ENCODE measurements around the gene CADPS2. TPM values are rescaled to one million over a fixed set of nuclear protein-coding genes. Genes with fewer than 3 reads are reported as not detected.
A peak's percentile ranks its signal among the peaks of the same experiment; 100 is the strongest.

The CADPS2 gene
- total and polyA plus RNA-seq, 4 donors = 16.0 to 76.7 (median 27.7) TPM

DNA sequence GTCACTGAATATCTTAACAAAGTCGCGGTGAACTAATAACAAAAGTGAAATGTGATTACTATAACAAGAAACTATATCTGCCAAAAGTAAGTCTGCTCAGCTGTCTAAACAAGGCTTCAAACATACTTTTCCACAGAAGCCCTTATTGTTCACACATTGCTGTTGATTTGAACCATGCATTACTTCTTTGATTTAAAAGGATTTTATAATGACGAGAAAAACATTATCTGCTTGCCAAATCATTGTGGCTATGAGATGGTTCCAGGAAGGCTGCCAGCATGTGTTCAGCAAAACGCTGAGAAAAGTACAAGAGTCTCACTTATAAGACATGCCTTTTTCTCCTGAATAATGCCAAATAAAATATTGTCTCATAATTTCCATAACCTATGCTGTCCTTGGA, 211.8 kb downstream of the CADPS2 start:
- no peaks in the 10 kb centered on the region for H3K9me3 ChIP-seq (ENCODE audit: control insufficient read depth in 4 of 4, insufficient read depth in 3 of 4, low read length in 3 of 4)
- ATAC-seq (ENCODE audit: insufficient read depth, low FRiP score) (no peak), DNase-seq (peak; percentile 58 to 92 (median 87))
- H3K27me3 ChIP-seq (ENCODE audit: control insufficient read depth in 3 of 3, insufficient read depth in 3 of 3, low read length in 2 of 3) = no peaks in the 10 kb centered on the region
- no peak overlapping the region for H3K27ac ChIP-seq (ENCODE audit: low read depth in 1 of 2, low read length in 1 of 2)
- no peak overlapping the region for H3K9ac ChIP-seq (ENCODE audit: insufficient read depth in 1 of 2, low read length in 2 of 2)
- H3K4me3 ChIP-seq = no peak overlapping the region
- TF ChIP-seq, protein P1, sequence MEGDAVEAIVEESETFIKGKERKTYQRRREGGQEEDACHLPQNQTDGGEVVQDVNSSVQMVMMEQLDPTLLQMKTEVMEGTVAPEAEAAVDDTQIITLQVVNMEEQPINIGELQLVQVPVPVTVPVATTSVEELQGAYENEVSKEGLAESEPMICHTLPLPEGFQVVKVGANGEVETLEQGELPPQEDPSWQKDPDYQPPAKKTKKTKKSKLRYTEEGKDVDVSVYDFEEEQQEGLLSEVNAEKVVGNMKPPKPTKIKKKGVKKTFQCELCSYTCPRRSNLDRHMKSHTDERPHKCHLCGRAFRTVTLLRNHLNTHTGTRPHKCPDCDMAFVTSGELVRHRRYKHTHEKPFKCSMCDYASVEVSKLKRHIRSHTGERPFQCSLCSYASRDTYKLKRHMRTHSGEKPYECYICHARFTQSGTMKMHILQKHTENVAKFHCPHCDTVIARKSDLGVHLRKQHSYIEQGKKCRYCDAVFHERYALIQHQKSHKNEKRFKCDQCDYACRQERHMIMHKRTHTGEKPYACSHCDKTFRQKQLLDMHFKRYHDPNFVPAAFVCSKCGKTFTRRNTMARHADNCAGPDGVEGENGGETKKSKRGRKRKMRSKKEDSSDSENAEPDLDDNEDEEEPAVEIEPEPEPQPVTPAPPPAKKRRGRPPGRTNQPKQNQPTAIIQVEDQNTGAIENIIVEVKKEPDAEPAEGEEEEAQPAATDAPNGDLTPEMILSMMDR (IDR thresholded peaks at IDR 0.05; ENCODE audit: control extremely low read depth, extremely low read depth) = no peak
- peaks cover 0 to 17% (median 5%) of the 10 kb centered on the region in 5 donors for H3K4me1 ChIP-seq (ENCODE audit: control insufficient read depth in 5 of 5, insufficient read depth in 5 of 5, low read length in 5 of 5)
- WGBS, 2 donors = 29 to 68% methylated on average over 4 of the region's 4 CpGs
- peaks cover 0 to 1% (median 0%) of the 10 kb centered on the region in 4 donors for H3K36me3 ChIP-seq (ENCODE audit: control insufficient read depth in 4 of 4, insufficient read depth in 4 of 4, low read length in 4 of 4)

GRCh38 chr7:122673951-122674350, 212.3 kb downstream of the CADPS2 start:
- DNase-seq = no peak
- TF ChIP-seq, protein P1 (IDR thresholded peaks at IDR 0.05; ENCODE audit: control extremely low read depth, extremely low read depth) = no peak
- Histone ChIP-seq H3K27me3 (ENCODE audit: control insufficient read depth in 3 of 3, insufficient read depth in 3 of 3, low read length in 2 of 3) (no peaks in the 10 kb centered on the region), H3K36me3 (ENCODE audit: control insufficient read depth in 4 of 4, insufficient read depth in 4 of 4, low read length in 4 of 4) (peaks cover 0 to 1% (median 0%) of the 10 kb centered on the region in 4 donors), H3K27ac (ENCODE audit: low read depth in 1 of 2, low read length in 1 of 2) (no peak overlapping the region), H3K9me3 (ENCODE audit: control insufficient read depth in 4 of 4, insufficient read depth in 3 of 4, low read length in 3 of 4) (no peaks in the 10 kb centered on the region), H3K4me3 (no peak overlapping the region), H3K9ac (ENCODE audit: insufficient read depth in 1 of 2, low read length in 2 of 2) (no peak overlapping the region), H3K4me1 (ENCODE audit: control insufficient read depth in 5 of 5, insufficient read depth in 5 of 5, low read length in 5 of 5) (peaks cover 0 to 17% (median 5%) of the 10 kb centered on the region in 5 donors)
- ATAC-seq (ENCODE audit: insufficient read depth, low FRiP score) = no peak
- WGBS, 2 donors = 97% methylated on average over 21 of the region's 21 CpGs

DNA sequence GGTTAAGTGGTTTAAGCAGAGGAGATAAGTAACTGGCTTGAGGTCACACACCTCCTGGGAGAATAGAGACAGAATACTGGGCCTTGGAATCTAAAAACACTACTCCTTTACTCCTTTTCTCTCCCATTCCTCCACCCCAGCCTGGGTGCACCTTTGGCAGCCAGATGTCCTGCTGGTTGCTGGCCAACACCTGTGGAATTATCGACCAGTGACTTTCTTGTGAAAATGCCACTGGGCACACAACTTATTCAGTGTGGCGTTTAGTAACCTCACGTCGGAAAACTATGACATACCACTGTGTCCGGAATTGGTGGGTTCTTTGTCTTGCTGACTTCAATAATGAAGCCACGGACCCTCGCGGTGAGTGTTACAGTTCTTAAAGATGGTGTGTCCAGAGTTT, 213.7 kb downstream of the CADPS2 start:
- H3K27me3 ChIP-seq (ENCODE audit: control insufficient read depth in 3 of 3, insufficient read depth in 3 of 3, low read length in 2 of 3) = no peaks in the 10 kb centered on the region
- no peak overlapping the region for H3K4me3 ChIP-seq
- DNase-seq = no peak
- ATAC-seq (ENCODE audit: insufficient read depth, low FRiP score) = no peak
- peaks cover 0 to under 1% (median 0%) of the 10 kb centered on the region in 4 donors for H3K36me3 ChIP-seq (ENCODE audit: control insufficient read depth in 4 of 4, insufficient read depth in 4 of 4, low read length in 4 of 4)
- WGBS, 2 donors = 94 to 97% methylated on average over 8 of the region's 8 CpGs
- no peak overlapping the region for H3K9ac ChIP-seq (ENCODE audit: insufficient read depth in 1 of 2, low read length in 2 of 2)
- H3K9me3 ChIP-seq (ENCODE audit: control insufficient read depth in 4 of 4, insufficient read depth in 3 of 4, low read length in 3 of 4) = no peaks in the 10 kb centered on the region
- TF ChIP-seq, protein P1 (IDR thresholded peaks at IDR 0.05; ENCODE audit: control extremely low read depth, extremely low read depth) = no peak
- H3K27ac ChIP-seq (ENCODE audit: low read depth in 1 of 2, low read length in 1 of 2) = no peak overlapping the region
- H3K4me1 ChIP-seq (ENCODE audit: control insufficient read depth in 5 of 5, insufficient read depth in 5 of 5, low read length in 5 of 5) = peaks cover 0 to 17% (median 5%) of the 10 kb centered on the region in 5 donors

DNA sequence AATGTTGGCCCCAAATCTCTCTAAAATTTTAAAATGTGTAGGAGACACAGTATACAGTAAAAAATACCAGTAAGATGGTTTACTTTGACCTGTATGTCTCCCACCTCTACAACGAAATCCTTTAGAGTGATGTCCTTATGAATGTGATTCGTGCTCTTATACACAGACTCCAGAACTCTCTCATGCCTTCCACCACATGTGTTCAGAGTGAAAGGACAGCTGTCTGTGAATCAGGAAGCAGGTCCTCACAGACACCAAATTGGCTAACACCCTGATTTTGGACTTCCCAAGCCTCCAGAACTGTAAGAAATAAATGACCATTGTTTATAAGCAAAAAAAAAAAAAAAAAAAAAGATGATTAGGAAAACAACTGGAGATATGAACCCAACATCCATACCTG, 222.5 kb downstream of the CADPS2 start:
- peaks cover 0 to 2% (median 0%) of the 10 kb centered on the region in 5 donors for H3K4me1 ChIP-seq (ENCODE audit: control insufficient read depth in 5 of 5, insufficient read depth in 5 of 5, low read length in 5 of 5)
- ATAC-seq (ENCODE audit: insufficient read depth, low FRiP score) = no peak
- H3K27ac ChIP-seq (ENCODE audit: low read depth in 1 of 2, low read length in 1 of 2) = no peak overlapping the region
- 76 to 84% methylated on average over 2 of the region's 2 CpGs for WGBS, 2 donors
- no peaks in the 10 kb centered on the region for H3K9me3 ChIP-seq (ENCODE audit: control insufficient read depth in 4 of 4, insufficient read depth in 3 of 4, low read length in 3 of 4)
- H3K27me3 ChIP-seq (ENCODE audit: control insufficient read depth in 3 of 3, insufficient read depth in 3 of 3, low read length in 2 of 3) = no peaks in the 10 kb centered on the region
- DNase-seq = no peak
- H3K4me3 ChIP-seq = no peak overlapping the region
- no peak overlapping the region for H3K9ac ChIP-seq (ENCODE audit: insufficient read depth in 1 of 2, low read length in 2 of 2)
- TF ChIP-seq, protein P1 (IDR thresholded peaks at IDR 0.05; ENCODE audit: control extremely low read depth, extremely low read depth) = no peak
- H3K36me3 ChIP-seq (ENCODE audit: control insufficient read depth in 4 of 4, insufficient read depth in 4 of 4, low read length in 4 of 4) = no peaks in the 10 kb centered on the region

All from lung (tissue), 12 donors.